ENCODE results near the gene P2RY8. TPM values are rescaled to one million over a fixed set of nuclear protein-coding genes. Genes with fewer than 3 reads are reported as not detected.

P2RY8 gene
- total RNA-seq, 2 experiments from 2014 or later, result 139 TPM

DNA sequence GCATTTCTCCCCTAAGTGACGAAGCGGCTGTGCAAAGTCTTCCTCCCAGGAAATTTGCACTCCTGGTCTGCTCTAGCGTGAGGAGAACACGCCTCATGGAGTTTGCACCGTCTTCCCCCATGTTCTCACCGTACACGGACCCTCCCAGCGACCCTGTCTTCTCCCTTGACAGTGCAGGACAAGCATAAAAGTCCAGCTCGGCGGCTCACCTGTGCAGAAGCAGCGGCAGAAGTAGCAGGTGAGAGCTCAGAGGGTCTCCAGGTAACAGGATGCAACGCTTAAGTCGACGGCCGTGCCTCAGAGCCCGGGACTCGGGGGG is 314 bp downstream of the P2RY8 start:
- H3K27me3 Mint-ChIP-seq, result no peaks in the 10 kb centered on the region

GRCh38 chrX:1535241-1536041 is 1.5 kb downstream of the P2RY8 start:
- Mint-ChIP-seq H3K4me1 (ENCODE audit: low read depth) (peaks cover 26% of the 10 kb centered on the region), H3K27me3 (no peaks in the 10 kb centered on the region), H3K36me3 (ENCODE audit: low read depth) (peaks cover 36% of the 10 kb centered on the region), H3K4me3 (peak overlapping the region; percentile 98), H3K27ac (peak overlapping the region; percentile 98), H3K9me3 (no peaks in the 10 kb centered on the region)
- intact Hi-C loops (cut with DNase I, micrococcal nuclease), result loop anchor here (1.0 to 10.0 kb wide), 13 partner anchors 13 to 1159 kb away; partner anchors contain the start of genes AKAP17A (in 1 of the 2), CD99 (in 1 of the 2) and SLC25A6 (in 1 of the 2)
- DNase-seq (peak in 10 of 14 experiments; percentile 20 to 71 (median 41)), ATAC-seq (ENCODE audit: poor library complexity) (peak; percentile 7)
- H3K27me3 ChIP-seq (ENCODE audit: control insufficient read depth in 1 of 2, insufficient read depth in 2 of 2, low read length in 2 of 2), result no peaks in the 10 kb centered on the region
- POLR2A ChIA-PET, result no interaction called here
- H3K27ac ChIP-seq (ENCODE audit: low read depth in 1 of 2, low read length in 2 of 2), result peak overlapping the region; percentile 82 to 88
- H3K9me3 ChIP-seq (ENCODE audit: control insufficient read depth in 1 of 2, insufficient read depth in 1 of 2, low read length in 2 of 2), result no peaks in the 10 kb centered on the region
- no peak for TF ChIP-seq CTCF (IDR thresholded peaks at IDR 0.05)
- H3K4me3 ChIP-seq (ENCODE audit: low read length), result peak overlapping the region; percentile 97
- CTCF ChIA-PET, result no interaction called here
- peaks cover 19% of the 10 kb centered on the region for H3K36me3 ChIP-seq (ENCODE audit: insufficient read depth, low read length)
- peaks cover 43% of the 10 kb centered on the region for H3K4me1 ChIP-seq (ENCODE audit: insufficient read depth, low read length)

More for the DNA sequence above, 314 bp downstream of the P2RY8 start:
- H3K4me1 Mint-ChIP-seq (ENCODE audit: low read depth), result peaks cover 26% of the 10 kb centered on the region
- H3K4me3 Mint-ChIP-seq, result peak overlapping the region; percentile 98
- Histone ChIP-seq H3K36me3 (ENCODE audit: insufficient read depth, low read length) (peaks cover 13% of the 10 kb centered on the region), H3K4me1 (ENCODE audit: insufficient read depth, low read length) (peaks cover 35% of the 10 kb centered on the region), H3K4me3 (ENCODE audit: low read length) (peak overlapping the region; percentile 97), H3K27me3 (ENCODE audit: control insufficient read depth in 1 of 2, insufficient read depth in 2 of 2, low read length in 2 of 2) (no peaks in the 10 kb centered on the region), H3K27ac (ENCODE audit: low read depth in 1 of 2, low read length in 2 of 2) (peak overlapping the region; percentile 82 to 87), H3K9me3 (ENCODE audit: control insufficient read depth in 1 of 2, insufficient read depth in 1 of 2, low read length in 2 of 2) (no peaks in the 10 kb centered on the region)
- ATAC-seq (ENCODE audit: poor library complexity) (peak; percentile 3), DNase-seq (peak in 1 of 14 experiments; percentile 32)
- peak overlapping the region; percentile 98 for H3K27ac Mint-ChIP-seq
- no peaks in the 10 kb centered on the region for H3K9me3 Mint-ChIP-seq
- POLR2A ChIA-PET, result no interaction called here
- peaks cover 36% of the 10 kb centered on the region for H3K36me3 Mint-ChIP-seq (ENCODE audit: low read depth)
- CTCF ChIA-PET, result no interaction called here
- intact Hi-C loops (cut with DNase I, micrococcal nuclease), result loop anchor here (1.0 to 10.0 kb wide), 10 partner anchors 14 to 1158 kb away; partner anchors contain the start of genes AKAP17A (in 1 of the 2), CD99 (in 1 of the 2) and SLC25A6 (in 1 of the 2)
- TF ChIP-seq CTCF (IDR thresholded peaks at IDR 0.05), result no peak

DNA sequence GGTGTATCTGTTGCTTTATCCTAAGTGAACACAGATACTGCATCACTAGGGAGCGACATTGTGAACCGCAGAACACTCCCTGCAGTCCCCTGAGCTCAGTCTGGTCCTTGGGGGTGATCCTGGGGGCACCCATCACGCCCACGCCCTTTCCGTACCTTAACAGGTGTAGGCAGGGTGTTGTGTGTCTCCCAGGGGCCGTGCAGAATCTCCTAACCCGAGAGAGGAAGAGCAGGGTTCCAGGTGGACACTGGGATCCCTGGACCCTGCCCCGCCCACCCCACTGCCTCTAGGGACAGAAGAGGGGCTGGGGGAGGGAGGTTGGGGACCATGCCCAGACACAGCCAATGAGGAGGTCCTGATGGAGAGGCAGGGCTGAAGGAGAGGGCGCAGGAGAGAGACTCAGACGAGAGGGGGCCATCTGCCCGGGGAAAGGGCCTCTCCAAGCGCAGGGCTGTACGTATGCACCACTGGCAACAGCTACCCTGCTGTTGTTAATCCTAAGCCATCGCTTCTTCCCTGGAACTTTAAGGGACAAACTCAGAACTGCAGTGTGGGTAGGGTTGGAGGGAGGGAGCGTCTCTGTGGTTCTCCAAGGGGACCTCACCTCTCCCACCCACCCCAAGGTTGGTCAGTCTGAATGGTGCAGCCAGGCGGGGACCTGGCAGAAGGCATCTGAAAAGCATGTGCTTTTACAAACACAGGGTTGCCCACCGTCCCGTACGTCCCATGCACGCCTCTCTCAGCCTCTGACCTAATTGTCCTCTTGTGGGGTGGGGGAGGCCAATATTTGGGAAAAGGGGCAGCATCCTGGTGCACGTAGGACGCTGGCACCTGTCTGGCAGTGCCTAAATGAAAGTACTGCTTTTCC is 2.5 kb downstream of the P2RY8 start:
- H3K36me3 ChIP-seq (ENCODE audit: insufficient read depth, low read length), result peaks cover 22% of the 10 kb centered on the region
- DNase-seq (peak in 11 of 14 experiments; percentile 17 to 61 (median 39)), ATAC-seq (ENCODE audit: poor library complexity) (peak; percentile 33)
- H3K9me3 ChIP-seq (ENCODE audit: control insufficient read depth in 1 of 2, insufficient read depth in 1 of 2, low read length in 2 of 2), result no peaks in the 10 kb centered on the region
- peak overlapping the region; percentile 98 for H3K27ac Mint-ChIP-seq
- H3K4me3 ChIP-seq (ENCODE audit: low read length), result peak overlapping the region; percentile 97
- H3K36me3 Mint-ChIP-seq (ENCODE audit: low read depth), result peaks cover 36% of the 10 kb centered on the region
- intact Hi-C loops (cut with DNase I, micrococcal nuclease), result loop anchor here (1.0 to 10.0 kb wide), 6 partner anchors 42 to 1160 kb away; partner anchors contain the start of genes CD99 (in 1 of the 2) and SLC25A6 (in 1 of the 2)
- ChIA-PET CTCF (no interaction called here), POLR2A (no interaction called here)
- H3K9me3 Mint-ChIP-seq, result no peaks in the 10 kb centered on the region
- no peak for TF ChIP-seq CTCF (IDR thresholded peaks at IDR 0.05)
- H3K4me1 Mint-ChIP-seq (ENCODE audit: low read depth), result peaks cover 26% of the 10 kb centered on the region
- peak overlapping the region; percentile 82 to 88 for H3K27ac ChIP-seq (ENCODE audit: low read depth in 1 of 2, low read length in 2 of 2)
- peak overlapping the region; percentile 98 for H3K4me3 Mint-ChIP-seq
- H3K4me1 ChIP-seq (ENCODE audit: insufficient read depth, low read length), result peaks cover 48% of the 10 kb centered on the region
- no peaks in the 10 kb centered on the region for H3K27me3 Mint-ChIP-seq
- H3K27me3 ChIP-seq (ENCODE audit: control insufficient read depth in 1 of 2, insufficient read depth in 2 of 2, low read length in 2 of 2), result no peaks in the 10 kb centered on the region
